HG03565 (cell line): ENCODE measurements around the gene ACVRL1.

Source experiments
- ATAC-seq: cut with Tn5 transposase; IDR thresholded peaks from one replicate; pipeline ENCODE4 v1.9.1; 2021; ENCODE audit warnings: mild to moderate bottlenecking, moderate library complexity; ENCODE audit not compliant: unreplicated experiment

ACVRL1 gene

DNA sequence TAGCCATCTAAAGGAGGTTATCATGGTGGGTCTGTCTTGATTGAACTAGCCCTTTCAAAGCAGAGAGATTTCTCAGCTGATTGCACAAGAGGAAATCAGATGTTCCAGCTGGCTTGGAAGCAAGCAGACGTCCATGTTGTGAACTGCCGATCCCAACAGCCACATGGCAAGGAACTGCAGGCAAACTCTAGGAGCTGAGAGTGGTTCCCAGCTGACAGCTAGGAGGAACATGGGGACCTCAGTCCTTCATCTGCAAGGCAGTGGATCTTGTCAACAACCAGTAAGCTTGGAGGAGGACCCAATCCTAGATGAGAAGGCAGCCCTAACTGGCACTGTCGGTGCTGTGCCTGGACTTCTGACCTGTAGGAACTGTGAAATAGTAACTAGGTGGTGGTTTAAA, 51.9 kb downstream of the ACVRL1 start:
- ATAC-seq = no peak

- no peak for ATAC-seq
Measured at GRCh38 chr12:51959921-51960320, 52.6 kb downstream of the ACVRL1 start.

- no peak for ATAC-seq
Measured at GRCh38 chr12:51960488-51960887, 53.2 kb downstream of the ACVRL1 start.

DNA sequence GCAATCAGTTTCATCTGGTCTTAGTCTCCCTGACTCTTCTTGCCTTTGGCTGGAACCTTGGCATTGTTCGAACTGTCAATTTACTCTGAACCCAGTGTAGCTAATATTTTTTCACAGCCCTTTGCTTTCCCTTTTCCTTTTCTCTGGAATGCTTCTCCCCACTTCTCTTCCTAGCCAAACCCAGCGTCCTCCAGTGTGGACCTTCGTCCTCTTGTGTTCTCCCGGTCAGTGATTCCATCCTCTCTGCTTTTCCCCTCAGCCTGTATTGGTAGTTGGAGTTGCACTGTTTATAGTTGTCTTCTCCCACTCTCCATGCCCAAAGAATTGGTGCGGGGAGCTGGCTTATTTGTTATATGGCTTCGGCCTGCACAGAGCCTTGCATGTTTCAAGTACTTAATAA, 53.6 kb downstream of the ACVRL1 start:
- ATAC-seq = no peak

GRCh38 chr12:51961834-51962233, 54.5 kb downstream of the ACVRL1 start:
- no peak for ATAC-seq

DNA sequence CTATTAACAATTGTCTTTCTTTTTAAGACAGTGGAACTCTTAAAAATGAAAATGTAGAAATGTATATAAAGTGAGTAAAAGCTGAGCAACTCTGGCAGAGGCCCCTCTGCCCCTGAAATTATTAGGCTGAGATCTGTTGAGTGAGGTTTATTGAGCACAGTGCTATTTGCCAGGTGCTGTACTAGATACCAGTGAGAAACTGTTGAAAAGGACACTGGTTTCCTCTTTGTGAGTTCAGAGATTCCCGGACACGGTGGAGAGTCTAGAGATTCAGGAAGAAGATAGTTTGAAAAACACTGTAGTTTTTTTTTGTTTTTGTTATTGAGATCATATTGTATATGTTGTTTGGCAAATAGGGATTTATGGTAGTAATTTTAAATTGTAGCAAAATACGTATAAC, 55.4 kb downstream of the ACVRL1 start:
- ATAC-seq = no peak

DNA sequence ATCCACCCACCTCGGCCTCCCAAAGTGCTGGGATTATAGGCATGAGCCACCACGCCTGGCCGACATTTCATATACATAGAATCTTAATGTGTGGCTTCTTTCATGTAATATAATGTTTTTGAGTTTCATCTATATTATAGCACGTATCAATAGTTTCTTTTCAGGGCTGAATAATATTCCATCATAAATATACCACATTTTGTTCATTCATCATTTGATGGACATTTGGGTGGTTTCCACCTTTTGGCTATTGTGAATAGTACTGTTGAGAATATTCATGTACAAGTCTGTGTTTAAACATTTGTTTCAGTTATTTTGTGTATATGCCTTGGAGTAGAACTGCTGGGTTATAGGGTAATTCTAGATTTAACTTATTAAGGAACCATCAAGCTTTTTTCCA, 56.2 kb downstream of the ACVRL1 start:
- ATAC-seq = no peak

DNA sequence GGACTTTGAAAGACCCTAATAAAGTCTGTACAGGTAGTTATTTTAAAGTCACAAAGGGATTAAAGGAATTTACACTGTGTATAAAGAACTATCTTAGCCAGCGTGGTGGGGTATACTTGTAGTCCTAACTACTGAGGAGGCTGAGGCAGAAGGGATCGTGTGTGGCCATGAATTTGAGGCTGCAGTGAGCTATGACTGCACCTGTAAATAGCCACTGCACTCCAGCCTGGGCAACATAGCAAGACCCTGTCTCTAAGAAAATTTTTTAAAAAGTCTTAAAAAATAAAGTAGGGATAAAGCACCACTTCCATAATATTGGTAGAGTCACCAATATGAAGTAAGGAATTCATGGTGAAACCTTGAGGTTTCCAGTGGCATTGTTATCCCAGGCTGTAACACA, 62.3 kb downstream of the ACVRL1 start:
- ATAC-seq = no peak

- peak; percentile 86 for ATAC-seq
Measured at GRCh38 chr12:51970904-51971646, 63.8 kb downstream of the ACVRL1 start.

- ATAC-seq = no peak
Measured at GRCh38 chr12:51971679-51972421, 64.5 kb downstream of the ACVRL1 start.

- ATAC-seq = no peak
Measured at GRCh38 chr12:51972422-51972812, 65.1 kb downstream of the ACVRL1 start.

DNA sequence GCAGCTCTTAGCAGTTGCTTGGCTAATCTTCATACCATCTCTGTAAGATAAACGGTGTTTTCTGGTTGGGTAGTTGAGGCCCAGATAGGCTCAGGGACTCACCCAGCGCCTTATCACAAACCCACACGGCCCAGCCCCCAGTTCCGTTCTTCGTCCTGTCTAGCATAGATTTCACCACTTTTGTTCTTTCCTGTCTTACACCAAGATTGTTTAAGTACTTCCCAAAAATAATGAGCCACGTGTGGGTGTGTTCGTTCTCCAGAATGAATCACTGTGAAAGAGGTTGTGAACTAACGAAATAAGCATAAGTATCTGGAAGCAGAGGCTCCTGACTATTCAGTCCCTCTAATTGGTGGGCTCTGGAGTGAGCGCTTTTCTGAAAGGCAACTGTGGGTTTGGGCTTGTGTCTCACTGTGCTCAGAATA, 65.6 kb downstream of the ACVRL1 start:
- ATAC-seq = no peak
